ENCODE measurements around the gene ZBED4.

The ZBED4 gene

DNA sequence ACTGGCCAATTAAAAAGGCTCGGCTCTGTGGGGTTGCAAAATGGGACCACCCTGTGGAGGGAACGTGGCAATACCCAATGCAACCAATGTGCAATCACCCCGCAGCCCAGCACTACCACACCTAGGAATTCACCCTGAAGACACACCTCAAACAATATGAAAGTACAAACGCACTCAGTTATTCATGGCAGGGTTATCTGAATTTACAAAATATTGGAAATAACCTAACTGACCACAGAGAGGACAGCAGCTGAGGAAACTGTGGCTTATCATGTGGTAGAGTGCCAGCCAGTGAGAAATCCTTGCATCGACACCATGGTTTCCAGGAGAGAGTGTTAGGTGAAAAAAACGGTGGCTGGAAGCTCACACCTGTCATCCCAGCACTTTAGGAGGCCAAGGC is 45.9 kb downstream of the ZBED4 start:
- TF ChIP-seq, protein P1, sequence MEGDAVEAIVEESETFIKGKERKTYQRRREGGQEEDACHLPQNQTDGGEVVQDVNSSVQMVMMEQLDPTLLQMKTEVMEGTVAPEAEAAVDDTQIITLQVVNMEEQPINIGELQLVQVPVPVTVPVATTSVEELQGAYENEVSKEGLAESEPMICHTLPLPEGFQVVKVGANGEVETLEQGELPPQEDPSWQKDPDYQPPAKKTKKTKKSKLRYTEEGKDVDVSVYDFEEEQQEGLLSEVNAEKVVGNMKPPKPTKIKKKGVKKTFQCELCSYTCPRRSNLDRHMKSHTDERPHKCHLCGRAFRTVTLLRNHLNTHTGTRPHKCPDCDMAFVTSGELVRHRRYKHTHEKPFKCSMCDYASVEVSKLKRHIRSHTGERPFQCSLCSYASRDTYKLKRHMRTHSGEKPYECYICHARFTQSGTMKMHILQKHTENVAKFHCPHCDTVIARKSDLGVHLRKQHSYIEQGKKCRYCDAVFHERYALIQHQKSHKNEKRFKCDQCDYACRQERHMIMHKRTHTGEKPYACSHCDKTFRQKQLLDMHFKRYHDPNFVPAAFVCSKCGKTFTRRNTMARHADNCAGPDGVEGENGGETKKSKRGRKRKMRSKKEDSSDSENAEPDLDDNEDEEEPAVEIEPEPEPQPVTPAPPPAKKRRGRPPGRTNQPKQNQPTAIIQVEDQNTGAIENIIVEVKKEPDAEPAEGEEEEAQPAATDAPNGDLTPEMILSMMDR (IDR thresholded peaks at IDR 0.05) = no peak

- TF ChIP-seq, protein P1 (IDR thresholded peaks at IDR 0.05) = no peak
These were observed 47.0 kb downstream of the ZBED4 start for GRCh38 chr22:49900441-49901230.

GRCh38 chr22:49901457-49901856 is 47.8 kb downstream of the ZBED4 start:
- TF ChIP-seq, protein P1 (IDR thresholded peaks at IDR 0.05) = no peak

DNA sequence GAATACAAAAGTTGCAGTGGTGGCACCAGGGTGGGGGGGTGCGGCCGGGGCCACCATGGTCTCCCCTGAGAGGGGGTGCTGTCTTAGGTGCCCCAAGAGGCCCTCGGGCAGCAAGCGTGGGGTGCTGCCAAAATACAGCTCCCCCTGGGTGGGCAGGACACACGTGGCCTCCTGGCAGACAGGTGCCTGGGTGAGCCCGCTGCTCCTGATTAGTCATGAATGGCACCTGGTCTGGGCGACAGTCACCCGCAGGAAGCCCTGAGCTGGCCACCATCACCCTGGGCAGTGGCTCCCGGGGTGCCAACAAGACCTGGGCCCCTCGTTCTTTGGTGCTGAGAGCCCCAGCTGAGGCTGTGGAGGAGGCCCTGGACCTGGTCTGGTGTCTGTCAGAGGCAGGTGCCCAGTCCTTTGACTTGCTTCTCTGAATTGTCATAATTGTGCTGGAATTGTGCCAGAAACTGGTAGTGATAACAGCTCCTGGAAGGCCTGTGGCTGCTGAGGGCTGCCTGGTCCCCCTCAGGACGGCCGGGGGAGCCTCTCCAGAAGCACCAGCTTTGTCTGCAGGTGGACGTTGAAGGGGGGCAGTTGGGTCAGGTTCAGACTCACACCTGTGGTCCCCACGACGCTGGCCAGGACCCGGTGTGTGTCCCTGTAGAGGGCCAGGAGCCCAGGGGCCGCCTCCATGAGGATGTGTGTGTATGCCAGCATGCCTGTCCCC is 49.8 kb downstream of the ZBED4 start:
- TF ChIP-seq, protein P1 (IDR thresholded peaks at IDR 0.05) = no peak

GRCh38 chr22:49904040-49904369 is 50.4 kb downstream of the ZBED4 start:
- TF ChIP-seq, protein P1 (IDR thresholded peaks at IDR 0.05) = no peak

- TF ChIP-seq, protein P1 (IDR thresholded peaks at IDR 0.05) = no peak
These were observed 51.8 kb downstream of the ZBED4 start for GRCh38 chr22:49905465-49905864.

DNA sequence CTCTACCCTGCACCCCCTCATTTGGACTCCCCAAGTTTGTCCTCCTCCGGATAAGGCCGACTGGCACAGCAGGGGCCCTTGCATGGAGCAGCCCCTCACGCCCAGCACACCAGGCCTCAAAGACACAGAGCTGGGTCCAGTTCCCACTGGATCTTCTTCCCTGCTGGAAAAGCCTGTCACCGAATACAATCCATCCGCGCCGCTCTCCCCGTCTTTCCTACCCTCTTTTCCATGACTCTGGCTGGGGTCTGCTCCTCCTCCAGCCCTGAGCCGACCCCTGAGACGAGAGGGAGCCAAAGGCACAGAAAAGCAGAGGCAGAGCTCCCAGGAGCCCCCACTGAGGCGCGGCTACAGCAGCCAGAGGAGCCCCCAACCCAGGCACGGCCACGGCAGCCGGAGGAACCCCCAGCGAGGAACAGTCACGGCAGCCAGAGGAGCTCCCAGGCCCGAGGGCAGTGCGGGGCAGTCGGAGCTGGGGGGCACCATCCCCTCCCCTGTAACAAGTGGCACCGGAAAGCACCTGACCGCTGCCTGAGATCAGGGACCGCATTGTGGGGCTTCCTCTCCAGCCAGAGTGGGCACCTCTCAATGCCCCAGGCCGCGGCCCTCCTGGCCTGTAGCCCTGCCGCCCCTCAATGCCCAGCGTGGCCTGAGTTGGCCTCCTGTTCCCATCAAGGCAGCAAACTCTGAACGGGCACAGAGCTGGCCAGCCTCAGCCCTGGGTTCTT is 52.6 kb downstream of the ZBED4 start:
- TF ChIP-seq, protein P1 (IDR thresholded peaks at IDR 0.05) = no peak
